SK-N-SH treated with all-trans-retinoic acid at 6 μM for 48 hours (cell line): ENCODE measurements around the gene GPR156.

ENCODE experiments used
- ATAC-seq: fragments of 200-7000 bp; cut with Tn5 transposase; 3 replicates; pipeline ENCODE4 v1.9.1; 2020; ENCODE audit warnings: mild to moderate bottlenecking, moderate library complexity
- ARNTL ChIP-seq: fragments of 450-650 bp; formaldehyde crosslinking; IDR thresholded peaks from 2 replicates; pipeline ENCODE4 v1.5.0; 2020; ENCODE audit warnings: low read depth, mild to moderate bottlenecking, moderate library complexity, borderline replicate concordance
- BACH2 ChIP-seq: fragments of 250-450 bp; sonication (Bioruptor Pico); IDR thresholded peaks from 2 replicates; pipeline ENCODE4 v1.9.0; 2021; ENCODE audit warnings: mild to moderate bottlenecking, borderline replicate concordance
- CSDC2 ChIP-seq: fragments of 250-450 bp; sonication (Bioruptor Pico); IDR thresholded peaks from 2 replicates; pipeline ENCODE4 v1.5.0; 2020; ENCODE audit warnings: mild to moderate bottlenecking, moderate library complexity
- ESRRG ChIP-seq: fragments of 250-450 bp; sonication (Bioruptor Pico); IDR thresholded peaks from 2 replicates; pipeline ENCODE4 v1.6.1; 2021; ENCODE audit warnings: mild to moderate bottlenecking
- GLIS3 ChIP-seq: fragments of 250-450 bp; sonication (Bioruptor Pico); IDR thresholded peaks from 2 replicates; pipeline ENCODE4 v1.5.0; 2020; ENCODE audit warnings: mild to moderate bottlenecking, moderate library complexity
- ISL1 ChIP-seq: fragments of 250-450 bp; sonication (Bioruptor Pico); IDR thresholded peaks from 2 replicates; pipeline ENCODE4 v2.1.2; 2022; ENCODE audit warnings: mild to moderate bottlenecking, moderate library complexity
- PPARA ChIP-seq: fragments of 250-450 bp; sonication (Bioruptor Pico); IDR thresholded peaks from 2 replicates; pipeline ENCODE4 v1.5.0; 2020; ENCODE audit warnings: mild to moderate bottlenecking, borderline replicate concordance
- RARB ChIP-seq: fragments of 250-450 bp; sonication (Bioruptor Pico); IDR thresholded peaks from 2 replicates; pipeline ENCODE4 v1.8.0; 2021; ENCODE audit warnings: mild to moderate bottlenecking, moderate library complexity
- SNAI2 ChIP-seq: fragments of 250-450 bp; sonication (Bioruptor Pico); IDR thresholded peaks from 2 replicates; pipeline ENCODE4 v1.5.0; 2020; ENCODE audit warnings: mild to moderate bottlenecking, moderate library complexity
- ZC3H10 ChIP-seq: fragments of 250-450 bp; sonication (Bioruptor Pico); IDR thresholded peaks from 2 replicates; pipeline ENCODE4 v1.5.1; 2021; ENCODE audit warnings: mild to moderate bottlenecking, moderate library complexity
- ZNF565 ChIP-seq: fragments of 450-650 bp; formaldehyde crosslinking; conservative IDR thresholded peaks from 2 replicates; pipeline ENCODE4 v1.5.0; 2020; ENCODE audit warnings: low read depth, mild to moderate bottlenecking, moderate library complexity
- ZNF70 ChIP-seq: fragments of 450-650 bp; formaldehyde crosslinking; IDR thresholded peaks from 2 replicates; pipeline ENCODE4 v1.5.0; 2020; ENCODE audit warnings: mild to moderate bottlenecking, moderate library complexity
- ZNF8 ChIP-seq: fragments of 450-650 bp; formaldehyde crosslinking; IDR thresholded peaks from 2 replicates; pipeline ENCODE4 v1.5.0; 2020; ENCODE audit warnings: mild to moderate bottlenecking, moderate library complexity
- TF ChIP-seq, protein P1 (sequence below): fragments of 250-450 bp; sonication (Bioruptor Pico); IDR thresholded peaks from 2 replicates; pipeline ENCODE4 v1.8.0; 2020; ENCODE audit warnings: mild to moderate bottlenecking, moderate library complexity, borderline replicate concordance
- TF ChIP-seq, protein P2 (sequence below): fragments of 250-450 bp; sonication (Bioruptor Pico); IDR thresholded peaks from 2 replicates; pipeline ENCODE4 v1.5.0; 2020; ENCODE audit warnings: mild to moderate bottlenecking, moderate library complexity
- TF ChIP-seq, protein P3 (sequence below): fragments of 250-450 bp; sonication (Bioruptor Pico); IDR thresholded peaks from 2 replicates; pipeline ENCODE4 v1.5.1; 2021; ENCODE audit warnings: mild to moderate bottlenecking, moderate library complexity
- TF ChIP-seq, protein P4 (sequence below): fragments of 250-450 bp; sonication (Bioruptor Pico); IDR thresholded peaks from 2 replicates; pipeline ENCODE4 v1.8.0; 2021; ENCODE audit warnings: low read depth, mild to moderate bottlenecking, moderate library complexity, borderline replicate concordance
- TF ChIP-seq, protein P5 (sequence below): fragments of 250-450 bp; sonication (Bioruptor Pico); IDR thresholded peaks from 2 replicates; pipeline ENCODE4 v1.5.1; 2020; ENCODE audit warnings: low read depth, mild to moderate bottlenecking, moderate library complexity

GPR156 gene

DNA sequence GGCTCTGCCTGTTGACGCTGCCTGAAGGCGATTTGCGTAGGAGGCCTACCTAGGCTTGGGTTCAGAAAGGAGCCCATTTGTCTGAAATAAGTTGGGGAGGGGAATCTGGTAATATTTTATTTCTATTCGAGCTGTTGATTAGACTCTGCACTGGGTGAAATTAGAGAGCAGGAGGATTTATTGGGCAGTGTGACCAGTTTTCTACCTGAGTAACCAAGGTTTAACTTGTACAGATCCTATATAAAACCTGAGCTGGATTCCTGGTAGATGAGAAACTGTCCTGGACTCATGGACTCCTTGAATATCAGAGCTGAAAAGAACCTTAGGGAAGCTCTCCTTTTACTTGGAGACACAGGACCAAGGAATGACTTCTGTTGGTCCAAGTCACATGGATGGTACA, 19.6 kb upstream of the GPR156 start:
- no peak for ATAC-seq
- no peak for TF ChIP-seq PPARA

DNA sequence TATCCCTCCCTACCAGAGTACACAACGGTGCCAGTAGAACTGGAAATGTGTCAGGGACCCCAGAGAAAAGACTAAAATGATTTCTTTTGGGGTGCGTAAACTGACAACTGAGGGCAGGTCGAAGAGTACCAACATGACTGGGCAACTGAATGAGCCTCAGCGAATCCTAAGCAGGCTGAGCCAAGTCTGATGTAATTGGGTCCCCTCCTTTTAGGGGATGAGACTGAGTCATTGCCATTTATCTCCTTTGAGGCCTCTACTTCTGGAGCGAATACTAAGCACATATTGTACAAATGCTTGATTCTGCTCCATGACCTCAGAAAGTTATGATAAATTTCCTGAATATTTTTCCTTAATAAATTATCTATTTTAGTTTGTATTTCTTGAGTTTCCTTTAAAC, 17.3 kb upstream of the GPR156 start:
- no peak for TF ChIP-seq ISL1 (CRISPR knock-in tag)
- TF ChIP-seq, protein P1, sequence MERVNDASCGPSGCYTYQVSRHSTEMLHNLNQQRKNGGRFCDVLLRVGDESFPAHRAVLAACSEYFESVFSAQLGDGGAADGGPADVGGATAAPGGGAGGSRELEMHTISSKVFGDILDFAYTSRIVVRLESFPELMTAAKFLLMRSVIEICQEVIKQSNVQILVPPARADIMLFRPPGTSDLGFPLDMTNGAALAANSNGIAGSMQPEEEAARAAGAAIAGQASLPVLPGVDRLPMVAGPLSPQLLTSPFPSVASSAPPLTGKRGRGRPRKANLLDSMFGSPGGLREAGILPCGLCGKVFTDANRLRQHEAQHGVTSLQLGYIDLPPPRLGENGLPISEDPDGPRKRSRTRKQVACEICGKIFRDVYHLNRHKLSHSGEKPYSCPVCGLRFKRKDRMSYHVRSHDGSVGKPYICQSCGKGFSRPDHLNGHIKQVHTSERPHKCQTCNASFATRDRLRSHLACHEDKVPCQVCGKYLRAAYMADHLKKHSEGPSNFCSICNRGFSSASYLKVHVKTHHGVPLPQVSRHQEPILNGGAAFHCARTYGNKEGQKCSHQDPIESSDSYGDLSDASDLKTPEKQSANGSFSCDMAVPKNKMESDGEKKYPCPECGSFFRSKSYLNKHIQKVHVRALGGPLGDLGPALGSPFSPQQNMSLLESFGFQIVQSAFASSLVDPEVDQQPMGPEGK (CRISPR knock-in tag) = no peak
- TF ChIP-seq CSDC2 (CRISPR knock-in tag) = no peak
- no peak for ATAC-seq

DNA sequence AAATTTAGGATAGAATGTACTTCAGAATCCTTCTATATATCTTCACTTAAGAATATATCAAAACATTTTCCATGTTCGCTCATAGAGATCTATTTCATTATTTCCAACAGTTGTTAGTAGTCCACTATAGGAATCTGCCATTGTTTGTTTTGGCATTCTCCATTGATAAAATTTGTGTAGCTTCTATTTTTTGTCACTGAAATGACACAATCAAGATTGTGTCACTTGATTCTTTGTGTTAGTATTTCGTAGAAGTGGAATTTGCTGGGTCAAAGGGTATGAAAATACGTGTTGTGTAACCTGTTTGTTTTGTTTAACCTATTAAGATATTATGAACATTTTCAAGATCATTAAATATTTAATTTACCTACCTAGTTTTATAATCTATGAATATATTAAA, 15.9 kb upstream of the GPR156 start:
- no peak for ATAC-seq
- TF ChIP-seq, protein P2, sequence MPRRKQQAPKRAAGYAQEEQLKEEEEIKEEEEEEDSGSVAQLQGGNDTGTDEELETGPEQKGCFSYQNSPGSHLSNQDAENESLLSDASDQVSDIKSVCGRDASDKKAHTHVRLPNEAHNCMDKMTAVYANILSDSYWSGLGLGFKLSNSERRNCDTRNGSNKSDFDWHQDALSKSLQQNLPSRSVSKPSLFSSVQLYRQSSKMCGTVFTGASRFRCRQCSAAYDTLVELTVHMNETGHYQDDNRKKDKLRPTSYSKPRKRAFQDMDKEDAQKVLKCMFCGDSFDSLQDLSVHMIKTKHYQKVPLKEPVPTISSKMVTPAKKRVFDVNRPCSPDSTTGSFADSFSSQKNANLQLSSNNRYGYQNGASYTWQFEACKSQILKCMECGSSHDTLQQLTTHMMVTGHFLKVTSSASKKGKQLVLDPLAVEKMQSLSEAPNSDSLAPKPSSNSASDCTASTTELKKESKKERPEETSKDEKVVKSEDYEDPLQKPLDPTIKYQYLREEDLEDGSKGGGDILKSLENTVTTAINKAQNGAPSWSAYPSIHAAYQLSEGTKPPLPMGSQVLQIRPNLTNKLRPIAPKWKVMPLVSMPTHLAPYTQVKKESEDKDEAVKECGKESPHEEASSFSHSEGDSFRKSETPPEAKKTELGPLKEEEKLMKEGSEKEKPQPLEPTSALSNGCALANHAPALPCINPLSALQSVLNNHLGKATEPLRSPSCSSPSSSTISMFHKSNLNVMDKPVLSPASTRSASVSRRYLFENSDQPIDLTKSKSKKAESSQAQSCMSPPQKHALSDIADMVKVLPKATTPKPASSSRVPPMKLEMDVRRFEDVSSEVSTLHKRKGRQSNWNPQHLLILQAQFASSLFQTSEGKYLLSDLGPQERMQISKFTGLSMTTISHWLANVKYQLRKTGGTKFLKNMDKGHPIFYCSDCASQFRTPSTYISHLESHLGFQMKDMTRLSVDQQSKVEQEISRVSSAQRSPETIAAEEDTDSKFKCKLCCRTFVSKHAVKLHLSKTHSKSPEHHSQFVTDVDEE (CRISPR knock-in tag) = no peak
- TF ChIP-seq, protein P3, sequence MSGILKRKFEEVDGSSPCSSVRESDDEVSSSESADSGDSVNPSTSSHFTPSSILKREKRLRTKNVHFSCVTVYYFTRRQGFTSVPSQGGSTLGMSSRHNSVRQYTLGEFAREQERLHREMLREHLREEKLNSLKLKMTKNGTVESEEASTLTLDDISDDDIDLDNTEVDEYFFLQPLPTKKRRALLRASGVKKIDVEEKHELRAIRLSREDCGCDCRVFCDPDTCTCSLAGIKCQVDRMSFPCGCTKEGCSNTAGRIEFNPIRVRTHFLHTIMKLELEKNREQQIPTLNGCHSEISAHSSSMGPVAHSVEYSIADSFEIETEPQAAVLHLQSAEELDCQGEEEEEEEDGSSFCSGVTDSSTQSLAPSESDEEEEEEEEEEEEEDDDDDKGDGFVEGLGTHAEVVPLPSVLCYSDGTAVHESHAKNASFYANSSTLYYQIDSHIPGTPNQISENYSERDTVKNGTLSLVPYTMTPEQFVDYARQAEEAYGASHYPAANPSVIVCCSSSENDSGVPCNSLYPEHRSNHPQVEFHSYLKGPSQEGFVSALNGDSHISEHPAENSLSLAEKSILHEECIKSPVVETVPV (CRISPR knock-in tag) = no peak
- TF ChIP-seq, protein P4, sequence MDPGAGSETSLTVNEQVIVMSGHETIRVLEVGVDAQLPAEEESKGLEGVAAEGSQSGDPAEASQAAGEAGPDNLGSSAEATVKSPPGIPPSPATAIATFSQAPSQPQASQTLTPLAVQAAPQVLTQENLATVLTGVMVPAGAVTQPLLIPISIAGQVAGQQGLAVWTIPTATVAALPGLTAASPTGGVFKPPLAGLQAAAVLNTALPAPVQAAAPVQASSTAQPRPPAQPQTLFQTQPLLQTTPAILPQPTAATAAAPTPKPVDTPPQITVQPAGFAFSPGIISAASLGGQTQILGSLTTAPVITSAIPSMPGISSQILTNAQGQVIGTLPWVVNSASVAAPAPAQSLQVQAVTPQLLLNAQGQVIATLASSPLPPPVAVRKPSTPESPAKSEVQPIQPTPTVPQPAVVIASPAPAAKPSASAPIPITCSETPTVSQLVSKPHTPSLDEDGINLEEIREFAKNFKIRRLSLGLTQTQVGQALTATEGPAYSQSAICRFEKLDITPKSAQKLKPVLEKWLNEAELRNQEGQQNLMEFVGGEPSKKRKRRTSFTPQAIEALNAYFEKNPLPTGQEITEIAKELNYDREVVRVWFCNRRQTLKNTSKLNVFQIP (CRISPR knock-in tag) = no peak
- TF ChIP-seq, protein P5, sequence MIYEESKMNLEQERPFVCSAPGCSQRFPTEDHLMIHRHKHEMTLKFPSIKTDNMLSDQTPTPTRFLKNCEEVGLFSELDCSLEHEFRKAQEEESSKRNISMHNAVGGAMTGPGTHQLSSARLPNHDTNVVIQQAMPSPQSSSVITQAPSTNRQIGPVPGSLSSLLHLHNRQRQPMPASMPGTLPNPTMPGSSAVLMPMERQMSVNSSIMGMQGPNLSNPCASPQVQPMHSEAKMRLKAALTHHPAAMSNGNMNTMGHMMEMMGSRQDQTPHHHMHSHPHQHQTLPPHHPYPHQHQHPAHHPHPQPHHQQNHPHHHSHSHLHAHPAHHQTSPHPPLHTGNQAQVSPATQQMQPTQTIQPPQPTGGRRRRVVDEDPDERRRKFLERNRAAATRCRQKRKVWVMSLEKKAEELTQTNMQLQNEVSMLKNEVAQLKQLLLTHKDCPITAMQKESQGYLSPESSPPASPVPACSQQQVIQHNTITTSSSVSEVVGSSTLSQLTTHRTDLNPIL = no peak
- TF ChIP-seq ZC3H10 (CRISPR knock-in tag) = no peak
- no peak for TF ChIP-seq ZNF8 (CRISPR knock-in tag)
- TF ChIP-seq RARB (CRISPR knock-in tag) = no peak
- no peak for TF ChIP-seq ZNF70
- TF ChIP-seq SNAI2 (CRISPR knock-in tag) = no peak

DNA sequence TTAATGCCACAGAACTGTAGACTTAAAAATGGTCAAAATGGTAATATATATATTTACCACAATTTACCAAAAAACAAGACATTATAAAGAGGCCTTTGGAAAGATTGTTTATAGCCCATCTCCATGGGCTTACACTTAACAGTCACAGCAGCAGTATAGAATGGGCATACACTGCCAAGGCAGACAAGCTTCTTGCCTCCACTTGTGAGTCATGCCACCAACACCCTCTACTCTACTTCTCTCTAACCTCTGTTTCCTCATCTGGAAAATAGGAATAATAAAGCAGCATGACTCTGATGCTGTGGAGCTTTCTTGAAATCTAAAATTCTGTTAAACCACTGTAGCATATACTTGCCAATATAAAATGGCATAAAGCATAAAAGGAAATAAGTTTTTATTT, 14.4 kb upstream of the GPR156 start:
- TF ChIP-seq ZNF8 (CRISPR knock-in tag) (no peak), BACH2 (CRISPR knock-in tag) (no peak), ZNF565 (CRISPR knock-in tag) (no peak), ARNTL (CRISPR knock-in tag) (no peak), ESRRG (no peak), GLIS3 (no peak)
- TF ChIP-seq, protein P4 (CRISPR knock-in tag) = no peak
- TF ChIP-seq, protein P3 (CRISPR knock-in tag) = no peak
- ATAC-seq = no peak
